COR-L47 (cell line): ENCODE data around the gene COL27A1.
"Not testable (repeated sequence)": the region's sequence is repeated elsewhere in the genome, so short reads cannot be mapped to it uniquely, and the experiment has no call there.

Source experiments
- DNase-seq: peaks from one replicate; lab custom pipeline; 2025; lab: John Stamatoyannopoulos, UW

COL27A1 gene

GRCh38 chr9:114184071-114184470 lies 28.7 kb downstream of the COL27A1 start:
- no peak for DNase-seq

GRCh38 chr9:114184866-114185265 lies 29.5 kb downstream of the COL27A1 start:
- no peak for DNase-seq

GRCh38 chr9:114185570-114186490 lies 30.5 kb downstream of the COL27A1 start:
- no peak for DNase-seq

- DNase-seq, result no peak
These were observed 31.4 kb downstream of the COL27A1 start for GRCh38 chr9:114186605-114187289.

GRCh38 chr9:114187827-114188226 lies 32.5 kb downstream of the COL27A1 start:
- DNase-seq, result no peak

GRCh38 chr9:114189823-114190562 lies 34.7 kb downstream of the COL27A1 start:
- DNase-seq, result no peak

GRCh38 chr9:114190563-114190905 lies 35.2 kb downstream of the COL27A1 start:
- DNase-seq, result no peak

- DNase-seq, result not testable (repeated sequence)
These were observed 36.1 kb downstream of the COL27A1 start for GRCh38 chr9:114191402-114191801.

GRCh38 chr9:114192539-114192938 lies 37.2 kb downstream of the COL27A1 start:
- DNase-seq, result no peak

GRCh38 chr9:114193090-114193489 lies 37.8 kb downstream of the COL27A1 start:
- no peak for DNase-seq

- DNase-seq, result no peak
These were observed 40.8 kb downstream of the COL27A1 start for GRCh38 chr9:114196117-114196516.

- DNase-seq, result no peak
These were observed 41.8 kb downstream of the COL27A1 start for GRCh38 chr9:114196979-114197622.

- DNase-seq, result no peak
These were observed 43.1 kb downstream of the COL27A1 start for GRCh38 chr9:114198249-114199040.

- no peak for DNase-seq
These were observed 45.5 kb downstream of the COL27A1 start for GRCh38 chr9:114200721-114201300.

- no peak for DNase-seq
These were observed 47.1 kb downstream of the COL27A1 start for GRCh38 chr9:114202396-114202795.

- DNase-seq, result no peak
These were observed 47.5 kb downstream of the COL27A1 start for GRCh38 chr9:114202849-114203248.

- DNase-seq, result no peak
These were observed 48.2 kb downstream of the COL27A1 start for GRCh38 chr9:114203410-114204140.

- no peak for DNase-seq
These were observed 48.9 kb downstream of the COL27A1 start for GRCh38 chr9:114204265-114204664.

- no peak for DNase-seq
These were observed 50.1 kb downstream of the COL27A1 start for GRCh38 chr9:114205171-114206015.
